ENCODE results near the gene COL5A1.

DNA sequence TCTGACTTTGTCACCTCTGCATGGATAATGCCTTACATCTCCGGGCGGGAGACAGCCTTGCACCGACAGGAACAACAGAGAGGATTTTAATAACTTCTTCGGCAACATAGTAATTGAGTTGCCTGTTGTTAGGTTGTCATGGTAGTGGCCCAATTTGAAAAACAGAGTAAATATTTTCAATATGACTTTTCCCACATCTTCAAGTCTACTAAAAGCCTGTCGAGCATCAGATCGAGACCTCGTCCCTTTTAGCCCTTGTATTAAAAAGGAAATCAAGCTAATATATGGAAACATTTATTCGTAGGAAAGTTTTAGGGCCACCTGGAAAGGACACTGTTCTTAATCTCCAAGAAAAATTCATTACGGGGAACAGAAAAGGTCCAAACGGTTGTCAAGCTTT, 168.2 kb downstream of the COL5A1 start:
- TF ChIP-seq POLR2A (IDR thresholded peaks at IDR 0.05): no peak
- TF ChIP-seq, protein P1, sequence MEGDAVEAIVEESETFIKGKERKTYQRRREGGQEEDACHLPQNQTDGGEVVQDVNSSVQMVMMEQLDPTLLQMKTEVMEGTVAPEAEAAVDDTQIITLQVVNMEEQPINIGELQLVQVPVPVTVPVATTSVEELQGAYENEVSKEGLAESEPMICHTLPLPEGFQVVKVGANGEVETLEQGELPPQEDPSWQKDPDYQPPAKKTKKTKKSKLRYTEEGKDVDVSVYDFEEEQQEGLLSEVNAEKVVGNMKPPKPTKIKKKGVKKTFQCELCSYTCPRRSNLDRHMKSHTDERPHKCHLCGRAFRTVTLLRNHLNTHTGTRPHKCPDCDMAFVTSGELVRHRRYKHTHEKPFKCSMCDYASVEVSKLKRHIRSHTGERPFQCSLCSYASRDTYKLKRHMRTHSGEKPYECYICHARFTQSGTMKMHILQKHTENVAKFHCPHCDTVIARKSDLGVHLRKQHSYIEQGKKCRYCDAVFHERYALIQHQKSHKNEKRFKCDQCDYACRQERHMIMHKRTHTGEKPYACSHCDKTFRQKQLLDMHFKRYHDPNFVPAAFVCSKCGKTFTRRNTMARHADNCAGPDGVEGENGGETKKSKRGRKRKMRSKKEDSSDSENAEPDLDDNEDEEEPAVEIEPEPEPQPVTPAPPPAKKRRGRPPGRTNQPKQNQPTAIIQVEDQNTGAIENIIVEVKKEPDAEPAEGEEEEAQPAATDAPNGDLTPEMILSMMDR (IDR thresholded peaks at IDR 0.05): no peak
